NCI-H2196 treated with DMSO at 0.1 percent for 48 hours (cell line): ENCODE data around the gene ITGB1BP1.

Source experiments
- DNase-seq: peaks from one replicate; lab custom pipeline; 2025; ENCODE audit not compliant: unreplicated experiment; lab: John Stamatoyannopoulos, UW

Gene ITGB1BP1

DNA sequence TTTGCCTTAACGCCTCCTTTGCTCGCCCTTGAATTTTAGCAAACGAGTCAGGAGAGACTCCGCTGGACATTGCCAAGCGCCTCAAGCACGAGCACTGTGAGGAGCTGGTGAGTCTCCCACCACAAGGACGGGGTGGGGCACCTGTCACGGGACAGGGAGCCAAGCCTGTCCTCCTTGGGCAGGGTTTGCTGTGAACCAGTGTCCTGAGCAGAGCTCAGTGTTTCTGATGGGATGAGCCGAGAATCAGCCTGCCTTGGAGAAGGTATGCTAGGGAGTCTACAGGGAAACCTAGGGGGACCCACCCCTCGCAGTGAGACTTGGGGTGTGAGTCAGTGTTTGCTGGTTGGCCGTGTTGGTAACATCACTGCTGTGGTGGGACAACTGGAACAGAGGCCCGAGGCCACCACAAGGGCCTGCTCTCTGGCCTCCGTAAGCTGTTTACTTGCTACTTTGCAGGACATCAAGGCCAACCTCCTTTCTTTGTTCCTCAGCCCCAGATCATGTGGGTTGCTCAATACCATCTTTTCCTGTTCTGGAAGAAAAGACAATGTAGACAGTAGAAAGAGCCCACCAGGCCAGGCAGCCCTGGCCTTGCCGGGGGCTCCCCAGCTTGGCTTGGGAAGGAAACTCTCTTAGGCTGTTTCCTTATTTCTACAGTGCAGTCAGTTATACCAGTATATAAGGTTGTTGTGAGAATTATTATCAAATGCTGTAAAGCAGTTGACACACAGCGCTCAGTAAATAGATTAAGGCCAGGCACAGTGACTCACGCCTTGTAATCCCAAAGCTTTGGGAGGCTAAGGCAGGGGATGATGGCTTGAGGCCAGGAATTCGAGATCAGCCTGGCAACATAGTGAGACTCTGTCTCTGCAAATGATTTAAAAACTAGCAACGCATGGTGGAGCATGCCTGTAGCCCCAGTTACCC lies 42.4 kb downstream of the ITGB1BP1 start:
- no peak for DNase-seq

DNA sequence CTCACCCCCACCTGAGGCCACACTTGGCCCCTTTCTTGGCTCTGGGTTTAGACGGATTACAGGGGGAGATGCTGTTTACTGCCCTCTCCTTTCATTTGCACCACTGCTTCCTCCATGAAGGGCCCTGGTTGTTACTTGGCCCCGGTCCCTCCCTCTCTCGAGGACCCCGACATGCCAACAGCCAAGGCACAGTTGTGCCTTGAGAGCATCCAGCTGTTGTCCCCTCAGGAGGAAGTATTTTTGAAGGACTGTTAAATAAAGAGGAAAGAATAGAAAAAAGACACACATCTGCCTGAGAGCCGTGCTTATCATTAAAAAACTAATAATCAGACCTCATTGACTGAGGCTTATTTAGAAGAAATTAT lies 44.0 kb downstream of the ITGB1BP1 start:
- no peak for DNase-seq

DNA sequence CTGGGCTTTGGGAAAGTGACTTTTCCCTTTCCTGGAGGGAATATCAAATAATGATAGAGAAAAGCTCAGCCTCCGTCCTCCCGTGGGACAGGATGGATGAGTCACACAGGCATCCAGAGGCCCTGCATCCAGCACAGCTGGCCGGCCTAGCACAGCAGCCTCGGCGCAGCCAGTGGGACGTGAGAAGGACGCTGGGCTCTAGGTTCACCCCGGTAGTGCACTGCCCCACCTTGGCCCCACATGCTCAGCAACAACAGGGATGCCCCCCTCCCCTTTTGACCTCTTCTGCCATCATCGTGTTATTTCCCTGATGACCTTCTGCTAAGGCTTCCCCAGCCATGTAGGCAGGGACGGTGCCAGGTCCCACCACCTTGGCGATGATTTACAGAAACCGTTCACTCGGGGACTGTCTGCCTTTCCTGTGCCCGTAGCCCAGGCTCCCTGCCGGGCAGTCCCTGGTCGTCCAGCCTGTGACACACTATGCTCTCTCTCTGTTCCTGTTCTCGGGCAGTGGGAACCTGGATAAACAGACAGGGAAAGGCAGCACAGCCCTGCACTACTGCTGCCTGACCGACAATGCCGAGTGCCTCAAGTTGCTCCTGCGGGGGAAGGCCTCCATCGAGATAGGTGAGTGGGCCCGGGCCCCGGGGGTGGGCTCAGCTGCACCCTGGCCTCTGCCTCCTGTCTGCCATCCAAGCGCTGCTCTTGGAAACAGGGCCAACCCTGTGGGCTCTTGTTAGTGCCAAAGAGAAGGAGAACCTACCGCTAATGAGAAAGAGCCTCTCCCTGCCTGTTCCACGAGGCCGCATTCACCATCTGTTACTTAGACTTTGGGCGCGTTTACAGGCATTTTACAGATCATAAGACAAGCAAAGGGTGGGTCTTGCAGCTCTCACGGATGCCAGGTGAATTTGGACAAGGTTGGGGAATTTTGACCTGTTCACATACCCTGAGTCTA lies 44.6 kb downstream of the ITGB1BP1 start:
- DNase-seq: no peak

DNA sequence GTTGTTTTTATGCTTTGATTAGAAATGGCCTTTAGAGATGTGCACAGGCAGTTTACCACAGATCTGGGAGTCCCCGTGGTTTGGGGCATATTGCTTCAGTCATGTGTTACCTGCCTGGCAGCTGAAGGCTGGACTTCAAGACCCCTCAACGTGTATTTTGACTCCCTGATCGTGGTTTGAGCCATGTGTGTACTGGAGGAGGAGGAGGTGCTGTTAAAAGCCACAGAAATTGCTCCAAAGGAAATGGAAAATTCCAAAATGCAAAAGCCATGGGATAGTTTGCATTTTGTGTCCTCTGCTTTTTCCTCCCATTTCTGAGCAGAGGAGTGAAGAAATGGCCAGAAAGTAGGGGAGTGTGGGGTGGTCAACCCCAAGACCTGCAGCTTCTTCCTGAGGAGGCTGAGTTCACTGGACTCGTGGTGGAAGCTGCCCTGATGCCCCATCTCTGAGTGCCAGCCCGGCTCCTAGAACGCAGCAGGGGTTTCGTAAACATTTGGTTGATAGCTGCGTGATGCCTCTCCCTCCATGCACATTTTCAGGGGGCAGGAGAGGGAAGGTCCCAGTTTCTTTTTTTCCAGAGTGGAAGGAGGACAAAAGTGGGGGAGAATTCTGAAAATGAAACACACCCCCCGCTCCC lies 45.7 kb downstream of the ITGB1BP1 start:
- no peak for DNase-seq

DNA sequence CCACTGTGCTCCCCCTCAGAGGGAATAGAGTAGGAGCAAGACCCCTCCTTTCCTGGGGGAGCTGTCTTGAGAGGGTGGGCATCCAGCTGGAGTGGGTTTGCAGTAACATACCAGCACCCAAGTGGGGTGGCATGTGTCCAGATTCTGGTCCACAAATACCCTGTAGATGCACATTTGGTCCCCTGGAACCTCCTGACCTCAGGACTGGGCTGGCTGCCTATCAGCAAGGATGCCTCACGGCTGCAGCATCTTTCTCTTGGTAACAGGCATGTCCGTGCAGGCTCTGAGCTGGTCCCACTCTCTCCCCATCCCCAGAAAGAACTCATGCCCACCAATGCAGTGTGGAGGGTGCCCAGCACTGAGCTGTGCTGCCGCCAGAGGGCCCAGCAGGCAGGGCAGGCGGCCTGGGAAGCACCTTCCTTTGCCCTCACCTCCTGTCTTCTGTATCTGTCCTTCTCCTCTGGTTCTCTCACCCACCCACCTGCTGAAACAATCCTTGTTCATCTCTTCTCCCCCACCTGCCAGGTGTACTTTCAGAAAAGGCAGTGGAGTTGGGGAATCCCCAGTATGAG lies 47.4 kb downstream of the ITGB1BP1 start:
- no peak for DNase-seq

DNA sequence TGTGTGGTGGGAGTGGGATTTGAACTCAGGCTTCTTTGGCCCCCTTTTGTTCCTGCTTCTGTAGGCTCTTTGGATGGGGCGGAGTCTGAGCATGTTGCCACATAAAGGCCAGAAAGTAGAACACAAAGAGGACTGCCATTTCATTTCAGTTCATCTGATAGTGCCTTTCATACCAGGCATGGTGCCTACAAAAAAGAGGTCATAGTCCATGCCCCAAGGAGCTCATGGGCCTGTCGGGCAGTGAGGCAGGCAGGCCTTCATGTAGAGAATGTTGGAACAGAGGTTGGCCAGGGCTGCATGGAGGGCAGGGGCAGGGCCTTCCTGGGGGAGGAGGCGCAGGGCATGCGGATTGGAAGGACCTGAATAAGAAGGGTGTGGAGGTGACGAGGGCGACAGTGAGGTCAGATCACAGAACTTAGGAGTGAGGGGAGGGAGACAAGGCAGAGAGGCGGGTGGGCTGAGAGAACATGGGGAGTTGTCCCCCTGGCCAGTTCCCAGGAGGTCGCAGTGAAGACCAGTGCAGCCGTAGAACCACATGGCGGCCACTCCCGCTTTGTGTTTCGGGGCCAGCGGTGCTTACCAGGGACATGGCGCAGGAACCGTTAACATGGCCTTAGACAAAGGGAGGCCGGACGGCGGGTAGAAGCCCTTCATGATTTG lies 49.1 kb downstream of the ITGB1BP1 start:
- DNase-seq: no peak

DNA sequence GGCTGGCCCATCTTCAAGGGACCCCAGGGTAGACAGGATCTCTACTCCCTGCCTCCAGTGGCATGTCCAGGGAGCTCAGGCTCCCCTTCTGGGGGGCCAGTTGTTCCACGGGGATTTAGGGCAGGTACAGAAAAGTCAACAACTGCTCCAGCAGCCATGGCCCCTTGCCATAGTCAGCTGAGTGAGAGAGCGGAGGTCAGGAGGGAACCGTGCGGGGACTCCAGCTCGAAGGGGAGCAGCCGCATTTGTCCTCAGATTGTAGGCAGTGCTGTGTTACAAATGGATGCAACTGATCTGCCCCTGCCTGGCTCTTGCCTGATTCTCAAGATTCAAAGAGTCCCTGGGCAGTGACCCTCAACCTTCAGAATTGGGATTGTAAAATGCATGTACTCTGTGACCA lies 49.9 kb downstream of the ITGB1BP1 start:
- no peak for DNase-seq

DNA sequence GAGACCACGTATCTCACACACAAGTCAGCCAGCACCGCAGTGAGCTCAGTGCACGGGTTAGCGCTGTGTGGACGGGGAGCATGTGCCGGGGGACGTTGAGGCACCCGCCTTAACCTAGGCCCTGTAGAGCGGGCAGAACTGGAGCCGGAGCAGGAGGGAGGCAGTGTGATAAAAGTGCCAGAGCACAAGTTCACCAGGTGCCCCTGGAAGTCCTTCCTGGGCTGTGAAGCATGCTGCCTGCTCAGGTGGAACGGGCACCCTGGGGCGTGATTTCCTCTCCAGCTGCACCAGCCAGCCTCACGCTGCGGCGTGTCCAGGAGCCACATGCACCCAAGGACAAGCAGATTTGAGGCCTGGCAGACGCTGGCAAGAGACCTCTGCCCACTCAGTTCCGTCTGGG lies 50.3 kb downstream of the ITGB1BP1 start:
- no peak for DNase-seq

DNA sequence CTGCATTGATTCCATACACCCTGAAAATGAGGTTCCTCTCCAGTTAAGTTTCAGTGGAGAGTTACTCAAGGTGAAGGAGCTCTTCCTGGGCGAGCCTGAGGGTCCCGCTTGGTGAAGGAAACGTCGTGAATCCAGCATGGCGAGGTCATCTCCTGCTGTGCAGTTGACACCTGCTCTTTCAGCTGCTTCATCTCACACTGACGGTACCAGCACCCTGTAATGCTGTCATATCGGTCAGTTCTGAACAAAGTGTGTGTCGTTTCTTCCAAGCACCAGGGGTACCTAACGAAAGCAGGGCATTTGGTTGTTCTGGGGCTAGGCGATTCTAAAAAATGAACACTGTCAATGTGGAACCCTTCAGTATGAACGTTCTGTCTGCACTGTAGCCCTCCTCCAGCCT lies 52.6 kb downstream of the ITGB1BP1 start:
- no peak for DNase-seq

DNA sequence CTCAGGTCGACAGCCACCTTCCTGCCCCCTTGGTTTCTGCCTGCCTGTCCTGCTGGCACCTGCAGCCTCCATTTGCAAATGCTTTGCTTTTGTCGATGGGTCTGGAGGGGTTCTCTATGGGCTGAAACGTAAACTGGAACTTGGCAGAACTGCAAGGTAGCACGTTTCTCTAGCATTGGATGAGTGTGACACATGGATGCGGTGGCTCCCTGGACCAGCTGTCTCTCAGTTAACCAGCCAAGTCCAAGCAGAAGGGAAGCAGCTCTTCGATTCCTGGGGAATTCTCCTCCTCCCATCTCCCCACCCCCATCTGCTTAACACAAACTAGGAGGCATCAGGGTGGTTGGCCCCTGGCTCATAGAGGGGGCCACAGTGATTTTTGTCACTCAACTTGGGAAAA lies 57.3 kb downstream of the ITGB1BP1 start:
- DNase-seq: no peak

DNA sequence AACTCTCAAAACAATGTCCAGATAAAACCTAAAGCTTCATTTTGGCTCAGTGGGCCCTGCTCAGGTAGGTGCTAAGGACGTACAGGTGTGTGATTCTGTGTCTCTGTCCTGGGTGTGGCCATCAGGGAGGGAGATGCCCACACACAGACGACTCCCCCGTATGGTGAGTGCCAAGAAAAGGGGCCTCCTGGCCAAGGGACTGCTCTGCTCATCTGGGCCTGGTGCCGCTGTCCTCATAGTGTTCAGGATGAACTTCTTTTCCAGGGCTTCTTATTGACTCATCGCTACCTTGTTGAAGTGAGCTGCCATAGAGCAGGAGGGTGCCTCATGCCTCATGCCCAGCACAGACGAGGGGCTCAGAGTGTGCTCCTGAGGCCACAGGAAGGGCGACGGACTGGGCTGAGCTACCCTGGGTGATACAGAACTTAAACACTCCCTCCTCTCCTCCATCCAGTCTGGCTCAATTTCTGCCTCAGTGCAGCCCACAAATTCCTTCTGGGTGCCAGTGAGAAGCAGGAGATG lies 57.8 kb downstream of the ITGB1BP1 start:
- DNase-seq: no peak

DNA sequence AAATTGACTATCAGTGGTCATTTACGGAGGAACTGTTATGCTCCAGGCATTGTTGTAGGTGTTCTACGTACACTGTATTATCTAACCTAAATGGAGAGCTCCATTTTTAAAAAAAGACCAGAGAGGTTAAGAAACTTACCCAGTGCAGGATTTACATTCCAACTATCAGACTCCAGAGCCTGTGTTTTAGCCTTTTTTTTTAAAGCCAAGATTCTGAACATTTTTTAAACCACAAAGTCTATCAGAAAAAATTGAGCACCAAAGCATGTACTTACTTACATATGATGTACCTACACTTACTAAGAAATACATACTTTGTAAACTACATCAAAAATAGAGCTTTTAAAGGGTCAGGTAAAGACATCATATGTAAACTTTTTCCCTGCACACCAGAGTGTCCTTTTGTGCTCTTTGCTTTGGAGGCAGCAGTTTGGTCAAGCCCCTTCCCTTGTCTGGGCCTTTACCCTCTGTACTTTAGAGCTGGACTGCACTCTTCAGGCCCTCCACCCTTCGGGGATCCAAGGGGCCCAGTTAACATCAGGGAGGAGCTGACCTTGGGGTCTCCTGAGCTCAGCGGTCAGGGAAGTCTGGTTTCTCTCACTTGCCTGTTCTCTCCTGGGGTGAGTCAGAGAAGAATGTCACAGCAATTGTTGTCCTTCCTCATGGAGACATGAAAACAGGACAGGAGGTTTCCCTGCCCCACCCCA lies 58.4 kb downstream of the ITGB1BP1 start:
- no peak for DNase-seq

DNA sequence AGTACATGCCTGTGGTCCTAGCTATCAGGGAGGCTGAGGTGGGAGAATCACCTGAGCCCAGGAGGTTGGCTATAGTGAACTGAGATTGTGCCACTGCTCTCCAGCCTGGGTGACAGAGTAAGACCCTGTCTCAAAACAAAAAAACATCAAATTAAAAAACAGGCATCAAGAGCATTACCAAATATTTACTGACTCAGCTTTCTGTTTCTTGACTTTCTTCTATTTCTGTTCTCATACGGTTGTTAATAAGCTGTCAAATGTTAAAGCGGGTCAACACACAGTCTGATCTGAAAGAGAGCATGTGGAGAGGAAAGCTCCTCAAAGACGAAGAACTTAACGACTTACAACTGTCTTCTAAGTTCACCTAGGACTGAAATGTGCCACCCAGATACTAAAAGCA lies 59.0 kb downstream of the ITGB1BP1 start:
- no peak for DNase-seq

DNA sequence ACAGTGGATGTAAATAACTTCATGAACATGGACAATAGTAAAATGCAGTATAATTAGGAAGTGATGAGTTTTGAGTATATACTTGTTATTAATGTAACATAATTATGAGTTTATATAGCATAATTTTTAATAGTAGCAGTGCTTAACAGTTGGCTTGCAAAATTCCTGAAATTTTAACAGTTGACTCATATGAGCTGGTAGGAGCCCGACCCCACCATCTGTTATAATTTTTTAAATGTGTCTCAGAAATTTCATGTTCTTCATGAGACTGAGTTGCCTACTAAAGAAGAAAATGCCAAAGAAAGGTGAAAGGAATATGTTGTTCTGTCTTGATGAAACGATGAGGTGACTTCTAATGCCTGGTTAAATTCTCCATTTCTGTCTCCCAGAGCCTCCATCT lies 62.6 kb downstream of the ITGB1BP1 start:
- no peak for DNase-seq

DNA sequence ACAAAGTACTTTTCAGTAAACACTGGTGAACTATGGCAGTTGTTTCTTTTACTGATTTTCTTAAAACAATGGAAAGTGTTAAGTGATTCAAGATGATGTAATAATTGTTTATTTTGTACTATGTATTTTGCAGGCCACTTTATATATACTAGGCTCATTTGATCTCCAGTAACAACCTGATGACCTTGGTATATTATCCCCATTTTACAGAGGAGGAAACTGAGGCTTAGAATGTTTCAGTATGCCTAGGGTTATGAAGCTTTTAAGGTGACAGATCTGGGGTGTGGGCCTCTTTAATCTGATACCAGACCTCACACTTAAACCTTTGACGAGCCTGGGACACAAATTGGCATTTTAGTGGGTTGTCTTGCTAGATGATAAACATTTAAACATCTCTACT lies 63.2 kb downstream of the ITGB1BP1 start:
- no peak for DNase-seq

DNA sequence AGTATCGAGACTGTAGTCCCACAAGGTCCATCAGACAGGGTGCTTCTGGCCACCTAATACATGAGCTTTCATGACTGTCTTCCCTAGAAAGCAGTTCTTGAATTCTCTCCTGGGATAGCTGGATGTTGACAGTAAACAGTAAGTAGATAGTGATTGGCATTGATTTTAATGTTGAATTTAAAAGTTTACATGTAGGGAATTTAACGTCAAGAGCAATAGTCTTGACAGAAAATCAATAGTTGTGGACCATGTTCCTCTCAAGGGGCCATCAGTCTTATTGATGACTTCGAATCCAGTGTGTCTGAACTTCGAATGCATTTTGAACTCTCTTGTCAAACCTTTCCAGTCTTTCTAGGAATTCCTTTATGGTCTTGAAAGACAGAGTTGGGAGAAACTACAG lies 63.9 kb downstream of the ITGB1BP1 start:
- no peak for DNase-seq

DNA sequence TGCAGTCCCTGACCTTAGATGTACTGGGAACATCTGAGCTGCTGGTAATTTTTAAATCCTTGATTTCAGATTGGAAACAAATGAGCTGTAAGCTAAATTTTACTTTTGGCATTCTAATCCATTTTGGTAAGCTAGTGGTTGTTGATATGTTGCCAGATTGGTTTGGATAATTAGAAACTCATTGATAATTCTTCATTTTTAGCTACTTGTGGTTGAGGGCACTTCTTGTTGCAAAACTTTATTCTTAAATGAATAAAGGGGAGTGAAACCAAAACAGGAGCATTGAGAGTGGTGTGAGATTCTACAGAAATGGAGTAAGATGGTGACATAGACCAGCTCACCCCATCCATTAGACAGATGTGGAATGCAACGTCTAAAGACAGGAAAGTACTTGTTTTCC lies 64.5 kb downstream of the ITGB1BP1 start:
- DNase-seq: no peak

DNA sequence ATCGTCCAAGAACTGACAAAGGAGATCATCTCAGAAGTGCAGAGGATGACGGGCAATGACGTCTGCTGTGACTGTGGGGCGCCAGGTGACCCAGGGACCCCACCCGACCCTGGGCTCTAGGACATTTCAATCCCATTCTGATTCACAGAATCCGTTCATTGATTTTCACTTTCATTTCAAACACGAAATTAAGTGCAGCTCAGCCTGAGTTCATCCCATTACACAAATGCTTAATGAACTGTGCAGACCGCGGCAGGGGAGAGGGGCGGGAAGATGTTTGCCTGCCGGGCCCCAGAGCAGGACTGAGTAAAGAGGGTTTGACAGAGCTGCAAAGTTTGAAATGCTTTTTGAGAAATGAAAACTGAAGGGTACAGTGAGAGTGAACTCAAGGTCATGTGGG lies 67.1 kb downstream of the ITGB1BP1 start:
- DNase-seq: no peak

DNA sequence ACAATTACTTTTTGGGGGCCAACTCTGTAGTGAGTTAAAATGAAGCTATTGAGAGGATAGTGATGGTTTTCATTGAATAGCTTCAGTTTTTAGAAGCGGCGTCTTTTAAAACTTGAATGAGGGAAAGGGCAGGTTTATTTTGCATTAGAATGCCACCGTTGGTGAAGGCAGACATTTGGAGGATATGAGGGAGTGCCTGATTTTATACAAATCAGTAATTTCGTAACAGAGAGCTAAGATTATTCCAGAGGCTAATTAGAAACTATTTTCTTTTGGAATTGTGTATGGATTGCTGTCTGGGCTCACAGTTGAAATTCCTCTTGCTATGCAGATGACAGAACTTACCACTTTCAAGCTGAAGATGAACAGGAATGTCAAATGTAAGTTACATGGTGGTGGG lies 67.6 kb downstream of the ITGB1BP1 start:
- DNase-seq: no peak

DNA sequence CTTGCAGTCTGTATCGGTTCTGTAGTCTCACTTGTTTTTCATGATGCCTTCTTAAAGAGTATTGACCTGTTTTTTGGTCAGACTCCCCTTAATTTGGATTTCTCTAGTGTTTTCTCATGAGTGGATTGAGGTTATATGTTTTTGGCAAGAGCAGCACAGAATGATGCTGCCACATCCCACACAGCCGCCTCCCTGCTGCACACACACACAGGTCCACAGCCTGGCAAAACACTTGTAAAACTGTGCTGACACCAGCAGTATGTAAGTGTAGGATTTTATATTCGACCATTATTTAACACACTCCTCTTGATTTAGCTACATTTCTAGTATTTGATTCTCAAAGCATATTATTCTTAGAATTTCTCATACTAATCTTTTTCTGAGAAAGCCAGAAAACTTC lies 68.1 kb downstream of the ITGB1BP1 start:
- DNase-seq: no peak
